Natural killer cell treated with Interleukin-12 subunit alpha and Interleukin-12 subunit beta and Interleukin-15 and Interleukin-18, amount 100 ng/mL, for 72 hours (primary cell): Measurements from ENCODE around the gene SNHG17. TPM values are rescaled to one million over a fixed set of nuclear protein-coding genes. Genes with fewer than 3 reads are reported as not detected.
A peak's percentile ranks its signal among the peaks of the same experiment; 100 is the strongest.
"Not testable (repeated sequence)": the region's sequence is repeated elsewhere in the genome, so short reads cannot be mapped to it uniquely, and the experiment has no call there.

ENCODE experiments used
- ATAC-seq, 2 donors: fragments of 150-1000 bp; cut with Tn5 transposase in 1 of 2; sonication (Bioruptor Pico), chemical (Tn5 transposase) in 1 of 2; 2 replicates each; pipeline ENCODE4 v1.10.0; 2021
- DNase-seq: peaks from one replicate; pipeline ENCODE4 v3.0.0; 2022; ENCODE audit warnings: low spot score
- H3K27ac Mint-ChIP-seq, 2 donors: 1 replicate in 1 of 2; 2 replicates in 1 of 2; pipeline ENCODE4 v1.8.0; 2022; ENCODE audit warnings: mixed read lengths in 2 of 2, mild to moderate bottlenecking in 1 of 2, moderate library complexity in 1 of 2
- H3K27me3 Mint-ChIP-seq, 2 donors: 1 replicate in 1 of 2; 2 replicates in 1 of 2; pipeline ENCODE4 v1.8.0; 2022; ENCODE audit warnings: mixed read lengths in 2 of 2
- H3K36me3 Mint-ChIP-seq: one replicate; pipeline ENCODE4 v1.8.0; 2022; ENCODE audit warnings: mixed read lengths
- H3K4me1 Mint-ChIP-seq, 2 donors: 1 replicate in 1 of 2; 2 replicates in 1 of 2; pipeline ENCODE4 v1.8.0; 2022; ENCODE audit warnings: low read depth in 2 of 2, mixed read lengths in 2 of 2, mild to moderate bottlenecking in 1 of 2
- H3K4me3 Mint-ChIP-seq: one replicate; pipeline ENCODE4 v1.8.0; 2022; ENCODE audit warnings: mixed read lengths
- H3K9me3 Mint-ChIP-seq: 2 replicates; pipeline ENCODE4 v1.8.0; 2022; ENCODE audit warnings: mixed read lengths
- total RNA-seq, 2 donors: library from RNA; stranded (reverse); gene quantifications; one replicate each; pipeline ENCODE4 v1.2.3, GENCODE V29; 2022

Gene SNHG17
- total RNA-seq, 2 donors from 2014 or later = 71.4 to 182 TPM

- no peaks in the 10 kb centered on the region for H3K9me3 Mint-ChIP-seq
- peaks cover 21 to 37% of the 10 kb centered on the region in 2 donors for H3K4me1 Mint-ChIP-seq
- H3K4me3 Mint-ChIP-seq = no peak overlapping the region
- ATAC-seq (no peak), DNase-seq (no peak)
- H3K27ac Mint-ChIP-seq = no peak overlapping the region
- H3K36me3 Mint-ChIP-seq = peaks cover 36% of the 10 kb centered on the region
- no peaks in the 10 kb centered on the region for H3K27me3 Mint-ChIP-seq
These were observed 11.6 kb downstream of the SNHG17 start for GRCh38 chr20:38423541-38423940.

GRCh38 chr20:38421915-38422314 lies 13.2 kb downstream of the SNHG17 start:
- Mint-ChIP-seq H3K27me3 (no peaks in the 10 kb centered on the region), H3K4me1 (peaks cover 17 to 29% of the 10 kb centered on the region in 2 donors), H3K9me3 (no peaks in the 10 kb centered on the region), H3K36me3 (peaks cover 39% of the 10 kb centered on the region), H3K27ac (peak overlapping the region in 1 of 2 donors; percentile 28), H3K4me3 (no peak overlapping the region)
- DNase-seq = no peak
- ATAC-seq = no peak

GRCh38 chr20:38420388-38421085 lies 14.6 kb downstream of the SNHG17 start:
- peaks cover 44% of the 10 kb centered on the region for H3K36me3 Mint-ChIP-seq
- H3K27me3 Mint-ChIP-seq = no peaks in the 10 kb centered on the region
- H3K27ac Mint-ChIP-seq = no peak overlapping the region
- ATAC-seq = no peak
- H3K4me1 Mint-ChIP-seq = peaks cover 7 to 24% of the 10 kb centered on the region in 2 donors
- H3K9me3 Mint-ChIP-seq = no peaks in the 10 kb centered on the region
- no peak for DNase-seq
- H3K4me3 Mint-ChIP-seq = no peak overlapping the region

GRCh38 chr20:38418509-38419204 lies 16.5 kb downstream of the SNHG17 start:
- Mint-ChIP-seq H3K27me3 (no peaks in the 10 kb centered on the region), H3K27ac (peak overlapping the region in 1 of 2 donors; percentile 64), H3K4me3 (no peak overlapping the region), H3K9me3 (no peaks in the 10 kb centered on the region), H3K36me3 (peaks cover 48% of the 10 kb centered on the region), H3K4me1 (peaks cover 0 to 21% of the 10 kb centered on the region in 2 donors)
- DNase-seq (no peak), ATAC-seq (peak; percentile 21 to 30)

GRCh38 chr20:38414769-38415450 lies 20.2 kb downstream of the SNHG17 start:
- Mint-ChIP-seq H3K27me3 (no peaks in the 10 kb centered on the region), H3K4me1 (peaks cover 0 to 4% of the 10 kb centered on the region in 2 donors), H3K27ac (no peak overlapping the region), H3K36me3 (peaks cover 30% of the 10 kb centered on the region), H3K4me3 (no peak overlapping the region), H3K9me3 (no peaks in the 10 kb centered on the region)
- no peak for ATAC-seq
- DNase-seq = no peak

GRCh38 chr20:38412877-38413577 lies 22.1 kb downstream of the SNHG17 start:
- peaks cover 30% of the 10 kb centered on the region for H3K36me3 Mint-ChIP-seq
- no peak overlapping the region for H3K27ac Mint-ChIP-seq
- no peaks in the 10 kb centered on the region for H3K9me3 Mint-ChIP-seq

GRCh38 chr20:38407822-38408221 lies 27.3 kb downstream of the SNHG17 start:
- H3K27me3 Mint-ChIP-seq, H3K9me3 Mint-ChIP-seq, H3K4me3 Mint-ChIP-seq, DNase-seq, ATAC-seq, H3K4me1 Mint-ChIP-seq, H3K27ac Mint-ChIP-seq, H3K36me3 Mint-ChIP-seq: not testable (repeated sequence)

More at GRCh38 chr20:38412877-38413577, 22.1 kb downstream of the SNHG17 start:
- no peaks in the 10 kb centered on the region for H3K27me3 Mint-ChIP-seq
- DNase-seq (no peak), ATAC-seq (no peak)
- no peak overlapping the region for H3K4me3 Mint-ChIP-seq
- H3K4me1 Mint-ChIP-seq = no peaks in the 10 kb centered on the region

- Mint-ChIP-seq H3K4me1 (no peaks in the 10 kb centered on the region), H3K4me3 (no peak overlapping the region), H3K27ac (no peak overlapping the region), H3K27me3 (peaks cover 0 to 3% of the 10 kb centered on the region in 2 donors), H3K9me3 (no peaks in the 10 kb centered on the region), H3K36me3 (peaks cover 4% of the 10 kb centered on the region)
- DNase-seq (no peak), ATAC-seq (no peak)
These were observed 27.8 kb downstream of the SNHG17 start for GRCh38 chr20:38407321-38407720.

GRCh38 chr20:38406476-38406875 lies 28.7 kb downstream of the SNHG17 start:
- H3K4me1 Mint-ChIP-seq = no peaks in the 10 kb centered on the region

GRCh38 chr20:38405132-38405531 lies 30.0 kb downstream of the SNHG17 start:
- ATAC-seq (no peak), DNase-seq (no peak)
- peaks cover 0 to 6% of the 10 kb centered on the region in 2 donors for H3K27me3 Mint-ChIP-seq
- no peaks in the 10 kb centered on the region for H3K36me3 Mint-ChIP-seq
- H3K4me3 Mint-ChIP-seq = no peak overlapping the region
- H3K4me1 Mint-ChIP-seq = no peaks in the 10 kb centered on the region
- no peak overlapping the region for H3K27ac Mint-ChIP-seq
- no peaks in the 10 kb centered on the region for H3K9me3 Mint-ChIP-seq

More at GRCh38 chr20:38406476-38406875, 28.7 kb downstream of the SNHG17 start:
- Mint-ChIP-seq H3K27ac (no peak overlapping the region), H3K36me3 (no peaks in the 10 kb centered on the region), H3K4me3 (no peak overlapping the region), H3K9me3 (no peaks in the 10 kb centered on the region), H3K27me3 (peaks cover 0 to 3% of the 10 kb centered on the region in 2 donors)
- DNase-seq = no peak
- ATAC-seq = no peak

GRCh38 chr20:38404016-38404415 lies 31.1 kb downstream of the SNHG17 start:
- Mint-ChIP-seq H3K4me3 (no peak overlapping the region), H3K27me3 (peaks cover 0 to 6% of the 10 kb centered on the region in 2 donors), H3K27ac (no peak overlapping the region), H3K36me3 (no peaks in the 10 kb centered on the region), H3K4me1 (no peaks in the 10 kb centered on the region), H3K9me3 (no peaks in the 10 kb centered on the region)
- no peak for ATAC-seq
- DNase-seq = no peak

GRCh38 chr20:38402816-38403215 lies 32.3 kb downstream of the SNHG17 start:
- no peaks in the 10 kb centered on the region for H3K9me3 Mint-ChIP-seq
- H3K27ac Mint-ChIP-seq = no peak overlapping the region
- H3K27me3 Mint-ChIP-seq = peaks cover 0 to 9% of the 10 kb centered on the region in 2 donors
- no peak for DNase-seq
- no peak overlapping the region for H3K4me3 Mint-ChIP-seq
- H3K36me3 Mint-ChIP-seq = no peaks in the 10 kb centered on the region
- H3K4me1 Mint-ChIP-seq = no peaks in the 10 kb centered on the region
- ATAC-seq = no peak

- Mint-ChIP-seq H3K9me3 (no peaks in the 10 kb centered on the region), H3K4me3 (no peak overlapping the region), H3K4me1 (no peaks in the 10 kb centered on the region), H3K27me3 (peaks cover 0 to 9% of the 10 kb centered on the region in 2 donors), H3K27ac (no peak overlapping the region), H3K36me3 (no peaks in the 10 kb centered on the region)
- DNase-seq (no peak), ATAC-seq (peak in 1 of 2 donors; percentile 24)
These were observed 33.0 kb downstream of the SNHG17 start for GRCh38 chr20:38402089-38402488.
